ENCODE results near the gene CAPN13. TPM values are rescaled to one million over a fixed set of nuclear protein-coding genes. Genes with fewer than 3 reads are reported as not detected.
A peak's percentile ranks its signal among the peaks of the same experiment; 100 is the strongest.

Gene CAPN13
- total and polyA plus RNA-seq, 2 experiments from 2014 or later: not detected

GRCh38 chr2:30757749-30758148 lies 49.5 kb downstream of the CAPN13 start:
- Histone ChIP-seq H3K27ac (no peak overlapping the region), H3K27me3 (no peaks in the 10 kb centered on the region), H3K4me3 (no peak overlapping the region), H3K4me1 (ENCODE audit: low read depth) (no peaks in the 10 kb centered on the region), H3K9me3 (ENCODE audit: low read depth) (no peaks in the 10 kb centered on the region), H3K36me3 (no peaks in the 10 kb centered on the region)
- DNase-seq (ENCODE audit: low read depth in 1 of 2, low spot score in 1 of 2): no peak
- no peak for TF ChIP-seq CTCF (IDR thresholded peaks at IDR 0.05; ENCODE audit: low read depth, low read length)

DNA sequence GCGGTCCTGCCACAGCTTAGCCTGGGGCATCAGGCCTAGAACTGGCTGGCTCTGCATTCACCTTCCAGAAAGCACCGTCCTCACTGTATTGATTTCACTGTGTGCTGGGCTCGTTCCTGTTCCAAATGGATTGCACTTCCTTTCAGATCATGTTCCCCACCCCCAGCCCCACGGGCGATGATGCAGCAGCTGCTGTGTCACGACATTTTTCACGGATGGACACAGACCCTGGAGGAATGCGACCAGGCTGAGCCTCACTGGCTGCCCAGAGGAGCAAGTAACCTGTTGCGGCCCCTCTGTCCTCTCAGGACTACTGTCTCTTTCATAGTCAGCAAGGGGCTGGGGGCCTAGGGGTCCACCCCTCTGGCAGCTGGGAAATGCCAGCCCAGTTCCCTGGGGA lies 50.3 kb downstream of the CAPN13 start:
- H3K4me3 ChIP-seq: no peak overlapping the region
- no peaks in the 10 kb centered on the region for H3K36me3 ChIP-seq
- no peaks in the 10 kb centered on the region for H3K9me3 ChIP-seq (ENCODE audit: low read depth)
- H3K4me1 ChIP-seq (ENCODE audit: low read depth): no peaks in the 10 kb centered on the region
- H3K27me3 ChIP-seq: no peaks in the 10 kb centered on the region
- no peak for DNase-seq (ENCODE audit: low read depth in 1 of 2, low spot score in 1 of 2)
- TF ChIP-seq CTCF (IDR thresholded peaks at IDR 0.05; ENCODE audit: low read depth, low read length): no peak
- no peak overlapping the region for H3K27ac ChIP-seq

DNA sequence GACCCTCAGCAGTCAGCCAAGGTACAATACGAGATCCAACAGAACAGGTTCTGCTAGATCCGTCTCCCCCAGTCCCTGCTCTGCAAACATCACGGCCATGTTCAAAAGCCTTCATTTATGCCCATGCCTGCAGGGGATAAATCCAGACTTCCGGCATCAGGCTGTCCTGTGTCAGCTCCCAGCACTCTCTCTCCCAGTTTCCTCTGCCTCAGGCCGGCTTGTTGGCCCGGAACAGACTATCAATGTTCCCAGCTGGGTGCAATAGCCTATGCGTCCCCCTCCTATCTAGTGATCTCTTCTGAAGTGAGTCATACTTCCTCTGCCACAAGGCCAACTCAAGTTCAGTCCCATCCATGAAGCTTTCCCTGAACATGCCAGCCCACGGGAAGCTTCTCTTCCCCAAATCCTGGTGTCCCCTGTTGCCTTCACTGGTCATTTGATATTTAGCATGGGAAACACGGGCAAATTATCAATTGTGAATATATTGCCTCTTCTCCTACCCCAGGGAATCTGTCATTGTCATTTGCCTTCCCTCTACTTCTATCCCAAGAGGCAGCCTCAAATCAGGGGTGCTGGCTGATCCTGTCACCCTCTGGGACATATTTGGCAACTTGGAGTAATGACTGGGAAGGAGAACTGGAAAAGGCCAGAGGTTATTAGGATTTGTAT lies 51.1 kb downstream of the CAPN13 start:
- TF ChIP-seq CTCF (IDR thresholded peaks at IDR 0.05; ENCODE audit: low read depth, low read length): no peak
- no peaks in the 10 kb centered on the region for H3K4me1 ChIP-seq (ENCODE audit: low read depth)
- no peaks in the 10 kb centered on the region for H3K36me3 ChIP-seq
- H3K4me3 ChIP-seq: no peak overlapping the region
- H3K27ac ChIP-seq: no peak overlapping the region
- peak in 1 of 2 donors; percentile 38 for DNase-seq (ENCODE audit: low read depth in 1 of 2, low spot score in 1 of 2)
- H3K27me3 ChIP-seq: no peaks in the 10 kb centered on the region
- H3K9me3 ChIP-seq (ENCODE audit: low read depth): no peaks in the 10 kb centered on the region

DNA sequence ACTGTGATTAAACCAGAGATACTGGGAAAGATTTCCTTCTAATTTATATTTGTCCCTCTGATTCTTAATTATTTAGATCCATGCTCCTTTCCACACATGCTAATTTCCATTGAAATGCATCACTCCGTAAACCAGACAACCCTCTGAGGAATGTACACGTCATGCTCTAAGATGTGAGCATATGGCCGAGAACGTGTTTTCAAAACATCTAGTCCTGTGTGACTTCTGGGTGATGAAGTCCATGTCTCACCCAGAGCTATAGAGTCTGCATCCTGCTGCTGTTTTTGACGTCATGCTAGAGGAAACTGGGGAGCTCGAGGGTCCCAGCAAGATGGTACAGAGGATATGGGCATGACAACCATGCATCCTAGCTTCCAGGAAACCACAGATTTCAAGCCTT lies 53.6 kb downstream of the CAPN13 start:
- no peaks in the 10 kb centered on the region for H3K27me3 ChIP-seq
- H3K36me3 ChIP-seq: no peaks in the 10 kb centered on the region
- H3K9me3 ChIP-seq (ENCODE audit: low read depth): no peaks in the 10 kb centered on the region
- DNase-seq (ENCODE audit: low read depth in 1 of 2, low spot score in 1 of 2): no peak
- TF ChIP-seq CTCF (IDR thresholded peaks at IDR 0.05; ENCODE audit: low read depth, low read length): no peak
- H3K4me3 ChIP-seq: no peak overlapping the region
- no peak overlapping the region for H3K27ac ChIP-seq
- H3K4me1 ChIP-seq (ENCODE audit: low read depth): no peaks in the 10 kb centered on the region

- no peak overlapping the region for H3K4me3 ChIP-seq
- H3K27ac ChIP-seq: no peak overlapping the region
- no peaks in the 10 kb centered on the region for H3K27me3 ChIP-seq
- TF ChIP-seq CTCF (IDR thresholded peaks at IDR 0.05; ENCODE audit: low read depth, low read length): no peak
- no peak for DNase-seq (ENCODE audit: low read depth in 1 of 2, low spot score in 1 of 2)
- no peaks in the 10 kb centered on the region for H3K9me3 ChIP-seq (ENCODE audit: low read depth)
- H3K4me1 ChIP-seq (ENCODE audit: low read depth): no peaks in the 10 kb centered on the region
- H3K36me3 ChIP-seq: no peaks in the 10 kb centered on the region
Observed at GRCh38 chr2:30752811-30753210, 54.4 kb downstream of the CAPN13 start.

Data from cardiac muscle cell (in vitro differentiated cells and primary cell).